ENCODE results near the gene GNA12.

GNA12 gene

DNA sequence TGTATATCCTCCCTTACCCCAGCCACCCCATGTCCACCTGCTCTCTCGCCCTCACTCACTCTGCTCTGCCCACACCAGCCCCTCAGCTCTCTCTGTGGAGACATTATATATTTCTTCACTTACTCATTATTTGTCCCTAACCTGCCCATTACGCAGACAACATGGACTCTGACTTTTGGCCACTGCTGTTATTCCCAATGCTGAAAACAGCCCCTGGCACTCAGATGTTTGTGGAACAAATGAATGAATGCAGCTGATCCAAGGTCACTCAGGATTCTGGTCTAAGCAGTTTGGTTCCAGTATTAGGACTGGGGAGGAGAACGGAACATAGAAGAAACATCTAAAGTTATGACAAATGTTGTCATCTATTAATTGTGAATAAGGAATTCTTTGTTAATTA is 26.7 kb downstream of the GNA12 start:
- DNase-seq (ENCODE audit: low spot score) = no peak

DNA sequence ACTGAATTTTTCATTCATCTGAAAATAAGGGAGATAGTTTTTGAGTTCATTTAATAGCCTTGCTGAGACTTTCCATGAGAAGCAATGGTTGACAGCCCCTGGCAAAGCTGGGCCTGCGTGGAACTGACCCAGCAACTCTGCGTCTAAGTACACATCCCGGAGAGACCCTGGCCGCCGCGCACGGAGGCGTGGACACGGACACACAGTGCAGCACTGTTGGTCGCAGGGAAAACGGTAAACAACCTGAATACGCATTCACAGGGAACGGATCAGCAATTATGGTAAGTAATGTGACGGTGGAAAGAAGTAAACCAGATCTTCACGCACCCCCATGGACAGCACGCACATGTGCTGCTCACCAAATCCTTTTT is 28.2 kb downstream of the GNA12 start:
- no peak for DNase-seq (ENCODE audit: low spot score)

DNA sequence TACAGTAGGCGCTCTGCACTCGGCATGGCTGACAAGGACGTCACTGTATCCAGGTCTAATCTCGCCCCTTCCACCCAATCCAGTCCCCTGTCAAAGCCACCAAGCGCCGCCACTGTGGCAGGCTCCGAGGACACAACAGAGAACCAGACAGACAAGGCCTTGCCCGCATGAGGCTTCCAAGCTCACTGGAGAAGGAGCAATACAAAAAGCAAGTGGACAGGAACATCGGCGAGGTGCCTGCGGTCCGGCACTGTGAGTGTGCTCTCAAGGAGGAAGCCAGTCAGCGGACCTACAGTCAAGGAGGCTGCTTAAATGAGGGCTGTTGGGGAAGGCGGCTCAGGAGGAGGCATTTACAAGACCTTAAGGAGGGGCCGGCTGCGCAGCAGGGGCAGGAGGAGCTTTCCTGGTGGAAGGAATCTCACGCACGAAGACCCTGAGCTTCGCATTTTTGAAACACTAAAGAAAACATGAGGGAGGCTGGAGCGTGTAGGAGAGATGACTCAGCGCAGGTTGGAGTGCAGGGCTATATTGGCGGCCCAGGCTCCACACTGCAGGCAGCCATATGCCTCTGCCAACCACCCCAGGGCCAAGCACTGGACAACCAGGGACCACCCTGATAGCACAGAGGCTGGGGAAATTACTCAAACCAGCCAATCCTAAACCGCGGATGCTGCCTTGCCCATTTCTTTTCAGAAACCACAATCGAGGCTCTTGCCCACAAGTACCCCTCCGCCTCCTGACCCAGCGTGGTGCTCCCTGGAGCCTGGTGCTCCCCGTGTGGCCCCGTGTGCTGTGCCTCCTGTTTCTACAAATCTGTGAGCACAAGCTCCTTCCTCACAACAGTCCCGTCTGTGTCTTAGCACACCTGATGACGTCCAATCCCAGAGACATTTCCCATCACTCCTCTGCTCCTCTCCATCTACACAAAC is 28.9 kb downstream of the GNA12 start:
- no peak for DNase-seq (ENCODE audit: low spot score)

DNA sequence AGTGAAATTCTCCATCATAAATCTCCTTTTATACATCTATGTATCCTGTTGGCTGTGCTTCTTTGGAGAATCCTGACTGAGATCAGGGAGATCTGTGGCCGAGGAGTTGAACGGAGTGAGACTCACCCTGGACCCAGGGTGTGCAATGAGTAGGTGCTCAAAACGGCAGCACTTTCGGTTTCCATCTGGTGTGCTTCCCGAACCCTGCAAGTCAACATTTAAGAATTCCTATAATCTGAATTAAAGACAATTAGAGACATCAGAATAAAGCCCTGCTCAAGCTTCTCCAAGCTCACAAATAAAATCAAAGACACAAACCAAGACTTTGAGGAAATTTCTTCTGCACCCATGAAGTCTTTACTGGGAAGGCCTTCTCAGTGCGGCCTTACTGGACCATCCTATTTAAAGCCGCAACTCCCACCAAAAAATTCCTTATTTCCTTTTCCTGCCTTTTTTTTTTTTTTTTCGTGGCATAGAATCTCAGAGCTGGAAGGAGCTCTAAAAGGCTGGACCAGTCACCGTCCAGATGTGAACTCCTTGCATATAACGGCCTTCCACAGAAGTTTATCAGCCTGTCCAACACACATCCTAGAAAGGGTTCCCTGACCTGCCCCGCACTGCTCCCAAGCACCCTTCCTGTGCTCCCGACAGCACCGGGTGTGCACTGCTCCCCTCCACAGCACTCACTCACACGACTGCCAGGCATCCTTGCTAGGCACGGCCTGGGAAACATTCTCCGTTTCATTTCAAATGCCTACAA is 29.7 kb downstream of the GNA12 start:
- DNase-seq (ENCODE audit: low spot score) = no peak

DNA sequence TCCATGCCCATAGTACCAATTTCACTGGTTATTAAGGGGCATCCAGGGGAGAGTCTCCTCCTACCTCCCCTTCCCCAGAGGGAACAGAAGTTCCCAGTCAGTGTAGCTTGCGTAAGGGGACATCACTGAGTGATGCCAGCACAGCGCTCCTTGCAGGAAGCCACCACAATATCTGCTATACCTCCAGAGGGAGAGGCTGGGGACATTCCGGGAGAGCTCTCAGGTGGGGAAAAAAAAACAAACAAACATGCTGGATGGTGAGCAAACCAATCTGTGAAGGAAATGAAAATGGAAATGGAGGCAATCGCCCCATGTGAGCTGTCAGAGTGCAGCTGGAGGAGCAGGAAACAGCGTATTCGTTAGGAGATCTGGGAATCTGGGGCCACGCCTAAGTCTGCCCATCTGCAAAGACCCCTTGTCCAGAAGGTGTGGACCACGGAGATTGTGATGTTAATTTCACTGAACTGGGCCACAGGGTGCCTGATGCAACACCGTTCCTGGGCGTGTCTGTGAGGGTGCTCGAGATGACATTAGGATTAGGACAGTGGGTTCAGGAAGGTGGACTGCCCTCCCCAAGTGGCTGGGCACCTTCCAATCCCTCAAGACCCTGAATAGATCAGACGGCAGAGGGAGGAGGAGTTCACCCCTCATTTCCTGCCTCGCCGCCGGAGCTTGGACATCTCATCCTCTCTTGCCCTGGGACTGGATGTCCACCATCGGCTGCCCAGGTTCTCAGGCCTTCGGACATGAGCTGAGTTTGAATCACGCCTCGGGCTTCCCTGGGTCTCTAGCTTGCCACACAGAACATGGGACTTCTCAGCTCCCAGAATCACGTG is 30.5 kb downstream of the GNA12 start:
- DNase-seq (ENCODE audit: low spot score) = no peak

DNA sequence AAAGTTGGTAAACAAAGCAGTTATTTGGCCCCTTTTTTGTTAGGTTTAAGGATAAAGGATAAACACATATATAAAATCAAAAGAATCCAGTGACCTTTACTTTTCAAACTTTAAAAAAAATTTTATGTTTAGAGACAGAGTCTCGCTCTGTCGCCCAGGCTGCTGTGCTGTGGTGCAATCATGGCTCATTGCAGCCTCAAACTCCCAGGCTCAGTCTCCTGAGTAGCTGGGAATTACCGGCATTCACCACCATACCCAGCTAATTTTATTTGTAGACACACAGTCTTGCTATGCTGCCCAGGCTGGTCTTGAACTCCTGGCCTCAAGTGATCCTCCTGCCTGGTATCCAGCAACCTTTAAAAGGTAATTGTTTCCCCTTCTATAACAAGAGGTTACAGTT is 31.3 kb downstream of the GNA12 start:
- no peak for DNase-seq (ENCODE audit: low spot score)

DNA sequence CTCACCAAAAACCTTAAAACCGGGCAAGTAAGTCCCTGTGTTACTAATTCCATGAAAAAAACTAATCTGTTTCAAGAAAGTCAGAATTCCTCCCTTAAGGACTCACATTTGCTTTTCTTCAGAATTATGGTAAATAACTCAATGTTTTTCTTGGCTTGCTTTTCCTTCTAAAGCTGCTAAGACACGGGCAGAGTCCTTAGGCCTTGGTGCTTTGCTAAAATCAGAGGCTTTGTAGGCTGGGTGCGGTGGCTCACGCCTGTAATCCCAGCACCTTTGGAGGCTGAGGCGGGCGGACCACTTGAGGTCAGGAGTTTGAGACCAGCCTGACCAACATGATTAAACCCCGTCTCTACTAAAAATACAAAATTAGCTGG is 32.0 kb downstream of the GNA12 start:
- no peak for DNase-seq (ENCODE audit: low spot score)

DNA sequence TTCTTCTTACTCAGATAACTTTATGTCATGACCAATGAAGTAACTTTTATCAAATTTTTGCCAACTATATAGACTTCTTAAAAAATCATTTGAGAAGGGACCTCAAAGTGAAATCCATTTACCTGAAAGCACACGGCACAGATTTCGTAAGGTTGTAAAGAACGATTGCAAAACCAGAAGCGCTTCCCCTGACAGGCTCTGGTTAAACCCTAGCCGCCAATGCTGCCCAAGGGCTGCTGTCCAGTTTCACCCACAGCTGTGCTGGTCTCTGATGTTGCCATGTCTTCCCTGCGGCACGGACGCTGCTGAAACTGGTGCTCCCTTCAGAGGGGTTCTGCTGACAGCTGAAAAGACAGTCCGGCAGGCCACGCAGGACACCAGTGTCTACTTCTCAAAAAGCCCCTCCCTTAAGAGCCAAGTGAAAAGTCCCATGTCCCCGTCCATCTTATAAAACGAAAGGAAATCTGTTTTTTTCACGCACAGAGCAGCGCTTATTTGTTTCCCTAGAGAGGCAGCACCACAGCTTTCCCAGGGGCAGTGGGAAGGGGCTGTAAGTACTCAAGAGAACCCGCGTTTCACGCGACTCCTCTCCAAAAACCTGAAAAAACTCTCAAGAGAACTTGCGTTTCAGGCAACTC is 32.5 kb downstream of the GNA12 start:
- no peak for DNase-seq (ENCODE audit: low spot score)

DNA sequence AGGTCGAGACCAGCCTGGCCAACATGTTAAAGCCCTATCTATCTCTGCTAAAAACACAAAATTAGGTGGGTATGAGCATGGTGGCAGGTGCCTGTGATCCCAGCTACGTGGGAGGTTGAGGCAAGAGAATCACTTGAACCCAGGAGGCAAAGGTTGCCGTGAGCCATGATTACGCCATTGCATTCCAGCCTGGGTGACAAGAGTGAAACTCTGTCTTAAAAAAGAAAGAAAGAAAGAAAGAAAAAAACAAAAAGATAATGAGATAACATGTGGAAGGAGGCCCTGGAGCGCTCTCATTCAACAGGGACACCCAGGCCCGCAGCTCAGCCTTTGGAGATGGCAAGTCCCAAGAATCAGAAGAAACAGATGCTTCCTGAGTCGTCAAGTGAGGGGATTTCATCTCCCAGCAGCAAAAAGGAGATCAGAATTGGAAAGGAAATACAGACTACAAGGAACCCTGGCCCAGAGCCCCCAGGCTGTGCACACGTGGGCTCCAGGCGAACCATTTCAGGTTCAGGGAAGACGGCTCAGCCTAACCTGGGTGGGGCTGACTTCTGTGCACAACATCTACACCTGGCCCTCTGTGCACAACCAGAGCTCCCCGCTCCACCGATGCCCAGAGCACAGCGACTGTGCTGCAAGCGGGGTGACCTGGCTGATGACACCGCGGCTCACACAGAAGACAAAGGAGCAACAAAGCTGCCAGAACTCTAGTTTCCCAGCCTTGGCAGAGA is 33.3 kb downstream of the GNA12 start:
- no peak for DNase-seq (ENCODE audit: low spot score)

DNA sequence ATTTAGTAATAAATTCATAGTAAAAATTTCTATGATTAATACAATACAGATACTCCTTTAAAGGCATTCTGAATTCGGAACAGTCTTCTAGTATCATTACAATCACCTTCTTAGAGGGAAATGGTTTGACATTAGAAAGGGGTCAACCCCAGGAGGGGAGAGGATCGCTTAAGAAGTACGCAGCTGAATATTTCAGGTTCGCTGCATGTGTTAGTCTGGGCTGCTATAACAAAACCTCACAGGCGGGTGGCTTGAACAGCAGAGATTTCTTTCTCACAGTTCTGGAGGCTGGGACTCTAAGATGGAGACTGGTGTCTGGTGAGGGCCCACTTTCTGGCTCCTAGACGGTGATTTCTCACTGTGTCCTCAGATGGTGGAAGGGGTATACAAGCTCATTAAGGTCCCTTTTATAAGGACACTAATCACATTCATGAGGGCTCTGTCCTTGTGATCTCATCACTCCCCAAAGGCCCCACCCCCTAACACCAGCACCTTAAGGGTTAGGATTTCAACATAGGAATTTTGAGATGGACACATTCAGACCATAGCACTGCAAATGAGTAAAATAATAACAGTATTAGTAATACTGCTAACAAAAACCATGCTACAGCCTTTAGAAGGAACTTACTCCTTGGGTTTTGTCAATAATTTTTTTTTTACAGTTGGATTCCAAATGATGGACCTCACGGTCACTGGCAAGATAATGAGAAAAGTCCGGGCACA is 34.0 kb downstream of the GNA12 start:
- DNase-seq (ENCODE audit: low spot score) = no peak

DNA sequence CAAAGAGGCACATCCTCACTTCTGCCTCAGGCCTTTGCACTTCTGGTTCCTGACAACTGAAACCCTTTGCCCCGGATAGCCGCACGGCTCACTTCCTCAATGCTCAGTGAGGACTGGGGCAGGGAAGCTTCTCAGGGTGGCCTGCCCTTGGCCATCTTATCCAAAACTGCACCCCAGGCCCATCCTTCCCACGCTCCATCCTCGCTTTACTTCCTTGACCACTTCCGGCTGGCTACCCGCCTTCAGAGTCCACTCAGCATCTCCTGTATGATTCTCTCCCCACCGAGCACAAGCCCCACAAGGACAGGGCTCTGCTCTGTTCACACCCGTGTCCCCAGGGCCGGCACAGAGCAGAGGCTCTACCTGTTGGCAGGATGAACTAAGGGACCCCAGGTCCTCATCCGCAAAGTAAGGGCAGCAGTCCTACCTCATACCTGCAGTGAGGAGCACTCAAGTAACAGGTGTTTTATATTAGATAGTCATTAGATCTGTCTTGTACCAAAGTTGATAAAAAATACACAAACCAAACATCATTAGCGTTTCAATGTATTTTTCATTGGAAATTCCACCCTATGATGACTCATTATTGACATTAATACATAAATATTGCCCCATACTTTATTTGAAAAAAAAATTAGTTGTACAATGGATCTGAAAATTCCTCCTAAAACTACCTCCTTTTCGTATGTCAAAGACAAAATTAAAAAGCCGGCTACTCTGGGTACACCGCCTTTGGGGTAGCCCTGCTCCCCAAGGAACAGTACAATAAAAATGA is 35.0 kb downstream of the GNA12 start:
- no peak for DNase-seq (ENCODE audit: low spot score)

DNA sequence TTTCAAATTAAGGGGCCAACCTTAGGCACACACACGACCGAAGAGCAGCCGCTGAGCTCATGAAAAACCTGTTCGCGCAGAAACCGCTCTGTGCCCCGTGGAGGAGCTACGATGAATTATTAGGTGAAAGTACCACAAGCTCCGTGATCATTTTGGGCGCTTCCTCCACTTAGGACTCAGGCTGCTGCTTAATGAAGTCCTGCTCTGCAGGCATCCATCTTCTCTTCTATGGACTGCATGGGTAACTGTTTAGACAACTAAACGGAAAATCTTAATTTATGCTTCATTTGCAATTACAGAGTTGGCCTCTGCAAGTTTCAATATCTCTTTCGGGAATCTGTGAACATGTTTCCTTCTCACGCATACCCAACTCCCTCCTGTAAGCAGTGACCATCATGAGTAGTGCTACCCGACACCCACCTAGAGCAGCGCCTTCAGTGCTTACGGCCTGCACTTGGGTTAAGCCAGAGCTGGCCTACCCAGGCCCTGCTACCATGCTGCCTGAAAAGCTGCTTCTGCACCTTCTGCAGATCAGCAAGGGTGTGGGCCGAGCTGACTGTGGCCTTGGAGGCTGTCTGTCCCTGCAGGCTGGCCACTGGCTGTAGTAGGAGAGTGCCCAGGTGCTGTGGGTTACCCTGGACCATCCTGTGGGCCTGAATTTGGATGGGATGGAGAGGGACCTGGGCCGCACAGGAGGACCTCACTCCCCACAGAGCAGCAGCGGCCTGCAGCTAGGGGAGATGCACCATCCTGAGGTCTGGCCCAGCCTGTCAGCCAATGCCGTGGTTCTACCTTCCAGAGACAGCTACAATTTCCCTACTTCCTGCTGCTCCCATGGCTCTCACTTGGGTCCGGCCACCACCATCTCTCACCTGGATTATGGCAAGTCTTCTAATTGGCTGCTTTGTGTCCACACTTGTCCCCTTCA is 36.0 kb downstream of the GNA12 start:
- peak; percentile 13 for DNase-seq (ENCODE audit: low spot score)

DNA sequence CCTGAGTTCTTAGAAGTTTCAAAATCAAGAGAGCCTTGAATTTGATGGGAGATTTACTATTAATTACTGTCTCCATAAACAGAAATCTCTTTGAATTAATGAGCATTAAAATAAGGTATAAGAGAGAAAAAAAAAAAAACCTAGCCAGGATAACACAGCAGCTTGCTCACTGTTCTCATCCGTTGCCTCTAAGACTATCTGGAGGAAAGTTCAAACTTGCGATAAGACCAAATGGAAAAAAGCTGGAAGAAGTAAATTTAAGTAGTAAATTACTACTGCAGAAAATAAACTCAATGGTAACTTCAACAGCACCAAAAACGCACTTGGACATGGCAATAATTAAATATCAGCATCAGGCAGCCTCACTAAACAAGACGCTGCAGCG is 36.7 kb downstream of the GNA12 start:
- no peak for DNase-seq (ENCODE audit: low spot score)

DNA sequence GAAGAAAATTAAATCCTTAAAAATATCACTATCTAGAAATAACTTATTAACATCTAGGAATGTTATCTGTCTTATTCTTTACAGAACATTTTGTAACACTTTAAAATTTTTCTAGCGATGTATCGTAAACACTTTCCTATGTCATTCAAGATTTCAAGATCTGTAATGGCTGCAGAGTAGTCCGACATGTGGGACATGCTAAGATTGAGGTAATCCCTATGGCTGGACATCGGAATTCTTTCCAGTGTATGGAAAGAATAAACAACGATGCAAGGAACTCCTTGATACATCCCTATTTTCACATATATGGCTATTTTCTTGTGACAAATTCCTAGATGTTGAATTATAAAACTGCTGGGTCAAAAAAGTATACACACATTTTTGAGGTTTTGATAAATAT is 37.5 kb downstream of the GNA12 start:
- DNase-seq (ENCODE audit: low spot score) = no peak

DNA sequence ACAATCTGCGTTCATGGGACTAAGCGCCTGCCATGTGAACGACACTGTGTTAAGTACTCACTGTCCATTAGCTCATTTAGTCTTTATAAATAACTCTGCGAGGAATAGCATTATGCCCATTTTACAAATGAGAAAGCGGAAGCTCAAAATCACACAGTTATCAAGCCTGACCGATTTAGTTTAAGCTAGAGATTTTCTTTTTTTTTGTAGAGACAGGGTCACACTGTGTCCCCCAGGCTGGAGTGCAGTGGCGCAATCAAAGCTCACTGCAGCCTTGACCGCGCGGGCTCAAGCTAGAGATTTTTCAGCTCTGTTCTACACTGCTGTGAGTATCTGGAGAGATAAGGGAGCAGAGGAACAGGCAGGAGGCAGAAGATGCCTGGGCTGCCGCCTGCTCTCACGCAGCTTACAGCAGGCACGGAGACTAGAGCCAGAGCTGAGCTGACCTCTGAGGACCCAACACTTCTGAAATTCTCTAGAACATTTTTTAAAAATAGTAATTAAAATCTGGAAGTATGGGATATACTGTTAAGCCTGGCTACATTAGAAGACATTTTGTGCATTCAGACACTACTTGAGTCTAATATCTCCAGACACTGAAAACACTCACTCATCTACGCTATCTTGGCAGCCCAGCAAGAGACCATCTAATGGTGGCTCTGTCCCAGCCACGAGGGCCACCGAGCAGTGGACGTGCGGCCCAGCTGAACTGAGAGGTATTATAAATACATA is 38.7 kb downstream of the GNA12 start:
- DNase-seq (ENCODE audit: low spot score) = no peak

DNA sequence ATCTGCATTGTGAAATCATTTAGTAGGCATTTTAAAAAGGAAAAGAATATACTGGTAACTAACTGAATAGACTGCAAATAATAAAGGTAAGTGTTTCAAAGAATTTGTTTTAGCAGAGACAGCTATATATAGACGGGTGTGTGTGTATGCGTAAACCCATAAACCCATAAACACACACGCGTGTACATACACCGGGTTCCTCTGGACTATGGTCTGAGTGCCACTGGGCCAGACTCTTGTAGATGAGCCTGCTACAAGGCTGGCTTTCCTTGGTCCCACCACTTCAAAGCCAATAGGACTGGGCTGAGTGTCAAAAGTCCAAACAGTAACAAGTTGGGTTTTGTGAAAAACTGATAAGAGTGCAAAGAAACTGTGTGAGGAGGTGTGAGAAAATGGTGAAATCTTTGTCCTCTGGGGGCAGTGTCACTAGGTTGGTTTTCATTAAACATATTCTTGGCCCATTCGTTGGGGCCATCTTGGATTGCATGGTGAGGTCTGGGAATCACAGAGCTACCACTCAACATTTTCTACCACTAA is 39.8 kb downstream of the GNA12 start:
- no peak for DNase-seq (ENCODE audit: low spot score)

DNA sequence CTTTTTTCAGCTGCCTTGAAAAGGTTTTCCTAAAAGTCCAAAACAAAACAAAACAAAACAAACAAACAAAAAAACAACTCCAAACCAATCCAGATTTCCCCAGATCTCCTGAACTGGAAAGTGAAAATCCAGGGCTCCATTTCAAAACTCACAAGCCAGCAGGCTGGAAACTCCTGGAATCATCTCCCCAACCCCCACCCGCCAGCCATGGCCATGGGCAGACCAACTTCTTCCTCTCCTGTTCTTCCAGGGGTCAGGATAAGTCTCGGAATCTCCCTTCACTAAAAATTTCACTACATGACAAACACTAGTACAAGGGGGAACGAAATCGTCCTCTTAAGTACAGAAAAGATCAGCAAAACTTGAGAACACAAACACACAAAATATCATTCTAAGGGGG is 40.4 kb downstream of the GNA12 start:
- DNase-seq (ENCODE audit: low spot score) = no peak

DNA sequence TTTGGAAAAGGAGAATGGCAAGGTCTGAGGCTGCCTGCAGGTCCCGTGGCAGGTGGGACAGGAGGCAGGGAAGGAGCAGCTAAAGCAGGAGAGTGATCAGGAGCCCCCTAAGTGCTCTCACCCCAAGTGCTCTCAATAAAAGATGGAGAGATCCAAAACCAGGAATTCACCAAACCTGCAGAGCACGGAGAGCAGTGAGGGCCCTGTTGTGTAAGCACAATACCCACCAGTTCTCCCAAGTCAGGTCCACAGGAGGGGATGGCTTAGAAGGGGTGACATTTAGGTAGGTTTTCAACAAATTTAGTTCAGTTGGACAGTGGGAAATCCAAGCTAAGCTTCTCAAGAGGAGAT is 40.8 kb downstream of the GNA12 start:
- DNase-seq (ENCODE audit: low spot score) = no peak

All from AG08395 (cell line).